GM19467 (cell line): Measurements from ENCODE around the gene FAM210B.
"Not testable (repeated sequence)": the region's sequence is repeated elsewhere in the genome, so short reads cannot be mapped to it uniquely, and the experiment has no call there.

Experiments used
- ATAC-seq: cut with Tn5 transposase; IDR thresholded peaks from one replicate; pipeline ENCODE4 v1.9.1; 2021; ENCODE audit warnings: mild to moderate bottlenecking, moderate library complexity; ENCODE audit not compliant: unreplicated experiment

Gene FAM210B

DNA sequence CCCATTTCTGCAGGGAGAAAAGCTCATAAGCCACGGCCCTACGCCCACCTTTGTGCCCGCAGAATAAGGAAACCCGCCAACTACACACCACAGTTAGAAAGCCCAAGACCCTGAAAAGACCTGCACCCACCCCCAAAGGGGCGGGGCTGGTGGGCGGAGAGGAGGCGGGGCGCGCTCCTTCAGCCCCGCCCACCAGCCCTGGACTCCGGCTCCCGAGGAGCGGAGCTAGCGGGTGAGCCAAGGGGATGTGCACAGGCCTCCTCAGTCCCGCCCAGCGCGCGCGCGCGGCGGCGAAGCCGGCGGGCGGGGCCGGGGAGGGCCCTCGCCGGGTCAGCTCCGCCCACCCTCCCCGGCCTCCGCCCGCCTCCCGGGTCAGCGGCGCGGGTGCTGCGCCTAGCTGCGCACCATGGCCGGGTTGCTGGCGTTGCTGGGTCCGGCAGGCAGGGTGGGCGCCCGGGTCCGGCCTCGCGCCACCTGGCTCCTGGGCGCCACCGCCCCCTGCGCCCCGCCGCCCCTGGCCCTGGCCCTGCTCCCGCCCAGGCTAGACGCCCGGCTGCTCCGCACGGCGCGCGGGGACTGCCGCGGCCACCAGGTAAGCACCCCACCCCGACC lies at the start of gene FAM210B:
TSS of gene FAM210B (plus strand) at position 375 of the 612 bp plus-strand sequence. CDS start at position 407, 32 bp downstream.
- peak; percentile 96 for ATAC-seq

DNA sequence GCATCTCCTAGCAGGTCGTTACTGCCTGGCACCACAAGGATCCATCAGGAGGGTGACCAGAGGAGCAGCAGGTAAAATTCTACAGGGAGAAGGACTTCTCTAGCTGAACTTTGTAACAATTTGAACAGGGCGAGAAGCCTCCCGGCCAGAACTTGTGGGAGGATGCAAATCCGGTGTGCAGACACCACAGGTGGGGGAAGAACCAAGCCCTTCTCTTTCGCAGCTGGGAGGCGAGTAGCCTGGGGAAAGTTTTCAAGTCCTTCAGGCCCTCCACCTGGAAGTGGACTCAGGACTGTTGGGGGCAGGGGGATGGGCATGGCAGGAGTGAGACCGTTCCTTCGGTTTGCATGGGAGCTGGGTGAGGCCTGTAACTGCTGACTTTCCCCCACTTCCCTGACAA lies 42.7 kb upstream of the FAM210B start:
- ATAC-seq, result no peak

DNA sequence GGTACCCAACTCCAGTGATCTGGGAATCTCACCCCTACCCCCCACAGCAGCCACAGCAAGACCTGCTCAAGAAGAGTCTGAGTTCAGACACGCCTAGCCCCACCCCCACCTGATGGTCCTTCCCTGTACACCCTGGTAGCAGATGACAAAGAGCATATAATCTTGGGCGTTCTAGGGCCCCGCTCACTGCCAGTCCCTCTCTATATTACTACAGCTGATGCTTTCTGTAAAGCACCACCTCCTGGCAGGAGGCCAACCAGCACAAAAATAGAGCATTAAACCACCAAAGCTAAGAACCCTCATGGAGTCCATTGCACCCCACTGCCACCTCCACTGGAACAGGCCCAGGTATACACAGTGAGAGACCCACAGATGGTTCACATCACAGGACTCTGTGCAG lies 42.3 kb upstream of the FAM210B start:
- ATAC-seq, result no peak

DNA sequence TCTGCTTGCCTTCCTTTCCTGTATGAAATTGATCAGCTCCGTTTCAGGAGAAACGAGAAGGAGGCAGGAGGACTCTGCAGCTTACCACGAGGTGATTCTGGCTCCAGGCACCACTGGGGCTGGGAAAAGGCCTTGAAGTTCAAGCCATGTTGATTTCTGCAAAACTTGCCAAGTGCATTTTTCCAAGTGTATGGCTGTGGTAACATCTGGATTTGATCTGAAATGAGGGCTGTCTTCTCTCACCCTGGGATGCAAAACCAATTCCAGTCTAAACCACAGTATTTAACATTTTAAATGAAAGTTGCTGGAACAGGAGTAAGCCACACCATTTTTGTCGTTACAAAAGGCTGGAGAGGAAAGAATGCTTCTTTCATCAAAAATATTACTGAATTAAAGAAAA lies 36.1 kb upstream of the FAM210B start:
- ATAC-seq, result no peak

DNA sequence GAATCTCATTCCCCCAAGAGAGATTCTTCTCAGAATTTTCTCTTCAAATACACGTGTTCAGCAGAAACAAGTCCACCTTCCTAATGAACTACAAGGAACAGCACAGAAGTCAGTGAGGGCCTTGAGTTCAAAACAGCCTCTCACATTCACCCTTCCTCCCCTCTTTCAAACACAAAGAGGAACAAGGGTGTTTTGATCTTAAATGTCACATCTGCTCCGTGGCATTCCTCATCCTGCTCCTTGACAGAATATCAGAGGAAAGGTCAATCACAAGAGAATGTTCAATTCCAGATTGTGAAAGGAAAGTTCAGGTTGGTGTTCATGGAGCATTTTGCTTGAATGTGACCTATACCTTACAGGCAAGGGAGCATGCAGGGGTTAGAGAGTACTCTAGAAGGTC lies 35.6 kb upstream of the FAM210B start:
- ATAC-seq, result no peak

- no peak for ATAC-seq
Observed at GRCh38 chr20:56323656-56324055, 35.1 kb upstream of the FAM210B start.

GRCh38 chr20:56324806-56325205 lies 34.0 kb upstream of the FAM210B start:
- ATAC-seq, result no peak

- no peak for ATAC-seq
Observed at GRCh38 chr20:56328861-56329260, 29.9 kb upstream of the FAM210B start.

GRCh38 chr20:56336709-56337108 lies 22.1 kb upstream of the FAM210B start:
- not testable (repeated sequence) for ATAC-seq

GRCh38 chr20:56342783-56343182 lies 16.0 kb upstream of the FAM210B start:
- no peak for ATAC-seq

DNA sequence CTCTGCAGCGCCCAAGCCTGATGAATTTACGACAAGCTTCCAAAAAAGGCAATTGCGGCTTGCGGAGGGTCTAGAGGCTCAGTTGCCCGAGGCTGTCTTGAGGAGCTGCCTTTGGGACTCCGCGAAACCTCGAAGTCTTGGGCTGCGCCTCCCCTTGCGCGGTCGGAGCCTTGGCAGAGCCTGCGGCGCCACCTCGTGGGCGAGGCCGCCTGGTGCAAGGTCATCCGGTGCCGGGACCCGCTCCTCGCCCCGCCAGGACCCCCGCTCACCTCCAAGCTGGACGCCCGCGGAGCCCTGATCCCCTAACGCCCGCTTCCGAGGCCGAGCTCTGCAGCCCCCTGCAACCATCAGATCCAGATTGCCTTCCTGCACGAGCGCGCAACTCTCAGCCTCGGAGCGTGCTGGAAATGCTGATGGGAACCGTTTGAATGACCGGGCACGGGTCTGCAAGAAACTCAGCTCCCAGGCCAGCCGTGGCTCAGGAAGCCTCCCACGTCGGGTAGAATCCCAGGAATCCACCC lies 14.9 kb upstream of the FAM210B start:
- ATAC-seq, result no peak

- ATAC-seq, result no peak
Observed at GRCh38 chr20:56345911-56346310, 12.9 kb upstream of the FAM210B start.

DNA sequence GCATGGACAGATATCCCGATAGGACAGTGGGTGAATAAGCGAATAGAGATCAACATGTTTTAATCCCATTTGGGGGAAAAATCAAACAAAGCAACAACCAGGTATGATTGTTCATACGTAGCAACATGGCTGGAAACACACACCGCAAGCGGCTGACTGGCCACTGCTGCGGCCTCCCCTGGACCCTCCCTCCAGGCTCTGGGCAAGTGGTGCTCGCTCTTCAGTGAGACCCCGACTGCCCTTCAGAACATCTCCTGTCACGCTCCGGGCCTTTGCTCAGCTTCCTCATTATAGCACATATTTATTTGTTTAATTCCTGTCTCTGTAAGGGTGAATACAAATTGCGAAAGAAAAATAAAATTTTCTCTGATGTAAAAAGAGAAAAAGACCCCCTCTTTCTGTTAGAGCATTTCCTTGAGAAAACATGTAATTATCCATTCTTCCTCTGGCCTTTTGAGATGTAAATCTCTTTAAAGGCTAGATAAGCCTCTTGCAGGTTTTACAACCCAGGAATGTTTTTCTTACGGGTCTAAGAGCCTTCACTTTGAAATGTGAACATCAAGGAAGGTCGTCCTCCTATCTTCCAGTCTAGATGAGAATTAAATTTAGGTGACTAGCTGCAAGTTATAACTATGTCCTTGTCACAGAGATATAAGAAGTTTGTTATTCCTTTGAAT lies 11.0 kb upstream of the FAM210B start:
- no peak for ATAC-seq

DNA sequence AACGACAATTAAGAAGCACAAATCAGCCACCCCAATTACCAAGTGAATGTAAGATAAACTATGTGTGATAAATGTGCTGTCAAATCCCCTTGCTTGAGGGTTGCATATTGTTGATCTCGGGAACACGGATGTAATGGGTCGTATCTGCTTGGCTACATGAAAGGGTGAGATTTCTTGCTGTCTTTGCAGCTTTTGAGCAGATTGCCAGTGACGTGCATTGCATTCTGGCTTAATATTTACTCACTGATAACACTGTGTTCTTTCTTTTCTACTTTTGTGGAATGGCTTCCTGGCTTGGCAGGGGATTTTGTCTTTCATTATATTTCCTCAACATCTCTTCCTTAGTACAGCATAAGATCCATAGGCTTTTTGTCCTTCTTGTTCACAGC lies 10.5 kb upstream of the FAM210B start:
- no peak for ATAC-seq

DNA sequence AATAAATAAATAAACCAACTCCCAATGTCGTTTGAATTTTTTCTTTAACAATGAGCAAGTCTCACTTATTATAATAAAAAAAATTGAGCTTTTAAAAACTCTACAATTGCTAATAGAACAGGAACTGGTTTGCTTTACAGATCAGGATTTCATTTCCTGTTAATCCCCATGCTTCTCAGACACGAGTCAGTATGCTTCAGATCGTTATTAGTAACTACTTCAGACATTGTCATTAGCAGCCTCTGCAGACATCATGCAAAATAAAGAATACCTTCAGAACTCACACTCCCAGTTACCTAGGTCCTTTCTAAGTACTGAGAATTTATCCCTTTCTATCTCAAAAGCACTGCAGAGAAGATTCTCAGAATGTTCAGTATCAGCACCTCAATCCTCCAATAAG lies 10.0 kb upstream of the FAM210B start:
- no peak for ATAC-seq

DNA sequence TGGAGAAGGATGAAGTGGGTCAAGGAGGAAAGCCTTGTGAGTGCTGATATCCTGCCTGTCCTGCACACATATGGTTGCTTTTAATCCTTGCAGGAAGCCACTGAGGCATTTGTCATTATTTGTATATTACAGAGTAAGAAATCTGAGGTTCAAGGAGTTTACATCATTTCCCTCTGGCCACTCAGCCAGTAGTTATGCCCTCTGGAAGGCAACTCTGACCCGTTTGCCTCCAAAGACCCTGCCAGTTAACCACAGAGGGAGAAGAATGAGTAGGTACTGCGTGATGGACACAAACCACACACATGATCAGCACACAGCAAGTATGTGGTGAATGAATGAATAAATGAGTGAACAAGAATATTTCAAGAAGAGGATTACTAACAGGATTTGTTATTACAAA lies 7.9 kb upstream of the FAM210B start:
- no peak for ATAC-seq

GRCh38 chr20:56352345-56353055 lies 6.3 kb upstream of the FAM210B start:
- no peak for ATAC-seq

- ATAC-seq, result no peak
Observed at GRCh38 chr20:56353356-56353755, 5.4 kb upstream of the FAM210B start.

- ATAC-seq, result no peak
Observed at GRCh38 chr20:56358070-56358469, 704 bp upstream of the FAM210B start.

DNA sequence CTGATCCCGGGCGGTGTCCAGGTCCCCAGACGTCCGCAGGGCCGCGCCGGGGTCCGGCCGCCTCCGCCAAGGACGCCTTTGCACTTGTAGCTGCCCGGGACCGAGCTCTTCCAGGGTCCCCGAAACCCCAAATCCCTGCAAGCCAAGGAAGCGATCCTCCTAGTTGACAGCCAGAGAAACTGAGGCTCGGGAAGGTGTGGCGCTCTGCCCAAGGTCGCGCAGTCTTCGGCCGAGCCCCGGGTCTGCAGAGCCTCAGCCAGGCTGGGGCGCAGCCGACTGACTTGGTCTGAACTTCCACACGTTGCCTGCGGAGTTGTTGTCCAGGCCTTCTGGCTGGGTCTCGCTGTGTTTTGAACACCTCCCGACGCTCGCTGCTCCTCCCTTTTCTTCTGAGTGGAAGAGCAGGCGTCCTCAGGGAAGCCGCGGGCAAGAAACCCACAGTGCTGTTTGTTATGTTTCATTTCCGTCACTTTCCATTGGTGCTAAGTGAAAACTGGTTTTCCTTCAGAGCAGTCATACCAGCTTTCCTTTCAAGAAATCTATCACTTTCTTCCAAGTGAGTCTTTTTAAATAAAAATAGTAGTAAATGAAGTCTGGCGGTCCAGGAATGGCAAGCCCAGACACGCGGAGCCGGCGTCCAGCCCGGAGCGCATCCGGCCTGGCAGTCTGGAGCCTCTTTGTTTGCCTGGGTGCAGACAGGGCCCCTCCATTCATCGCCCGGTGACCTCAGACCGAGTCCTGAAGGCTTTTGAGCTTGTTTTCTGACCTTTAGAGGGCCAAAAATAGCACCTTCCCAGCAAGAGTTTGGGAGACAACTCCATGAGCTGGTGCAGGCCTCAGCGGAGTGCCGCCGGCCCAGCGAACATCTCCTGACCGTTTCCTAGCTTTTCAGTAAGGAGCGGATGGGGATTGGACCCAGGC lies 698 bp downstream of the FAM210B start:
- peak; percentile 8 for ATAC-seq
